CD4-positive, alpha-beta T cell treated with Interleukin-21 for 1 hour (primary cell): ENCODE data around the gene ATMIN.

Experiments
- DNase-seq: peaks from one replicate; pipeline ENCODE4 v3.0.0-alpha.2; 2020

Gene ATMIN

DNA sequence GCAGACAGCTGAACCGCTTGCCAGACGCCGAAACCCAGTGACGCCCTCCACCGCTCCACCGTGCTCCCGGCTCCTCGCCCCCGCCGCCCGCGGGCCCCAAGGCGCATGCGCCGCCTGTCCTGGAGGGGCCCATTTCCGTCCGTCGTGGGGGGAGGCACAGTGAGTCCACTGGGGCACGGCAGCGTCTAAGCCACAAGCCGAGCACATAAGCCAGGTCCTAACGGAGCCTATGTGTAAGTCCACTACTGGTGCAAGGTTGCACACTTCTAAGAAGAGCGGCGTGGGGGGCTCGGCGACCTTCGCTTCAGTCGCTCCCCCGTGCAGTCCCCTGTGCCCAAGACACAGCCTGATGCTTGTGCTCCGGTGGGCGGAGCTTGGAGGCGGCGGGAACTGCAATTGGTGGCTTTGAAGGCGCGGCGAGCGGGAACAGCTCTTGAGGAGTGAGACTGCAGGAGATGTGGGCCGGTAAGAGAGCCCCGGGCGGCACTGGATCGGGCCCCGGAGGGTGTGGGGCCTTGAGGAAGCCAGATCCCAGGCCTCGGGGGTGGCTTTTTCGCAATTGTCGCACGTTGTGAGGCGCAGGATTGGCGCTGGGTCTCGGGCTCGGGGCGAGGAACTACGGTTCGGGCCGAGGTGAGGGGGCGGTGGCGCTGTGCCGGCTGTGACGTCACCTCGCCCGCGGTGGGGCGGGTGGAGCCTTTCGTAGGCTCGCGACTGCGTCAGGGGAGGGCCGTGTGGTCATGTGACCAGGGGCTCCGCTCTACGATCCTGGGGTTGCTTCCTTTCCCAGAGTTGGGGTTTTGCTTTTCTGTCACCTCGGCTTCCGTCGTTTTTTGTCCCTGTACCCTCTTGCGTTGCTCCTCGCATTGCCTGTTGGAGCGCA is 28.6 kb upstream of the ATMIN start, which contains the start of the genes CENPN and CMC2:
TSS of gene CENPN (plus strand) at position 402 of the 883 bp plus-strand sequence. CDS start 4,726 bp downstream, outside the sequence.
TSS of gene CMC2 (minus strand) at position 73 of the 883 bp plus-strand sequence. CDS start 9,491 bp downstream, outside the sequence.
- DNase-seq, result peak; percentile 98

DNA sequence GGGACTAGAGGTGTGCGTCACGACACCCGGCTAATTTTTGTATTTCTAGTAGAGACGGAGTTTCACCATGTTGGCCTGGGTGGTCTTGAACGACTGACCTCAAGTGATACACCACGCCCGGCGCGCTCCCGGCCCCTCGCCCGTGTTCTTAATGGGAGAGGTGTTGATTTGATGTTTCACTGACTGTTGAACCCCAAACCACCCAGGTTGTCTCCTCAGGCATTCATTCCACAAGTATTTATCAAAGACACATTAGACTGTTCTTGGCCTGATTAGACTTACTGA is 27.2 kb upstream of the ATMIN start:
- DNase-seq, result no peak

DNA sequence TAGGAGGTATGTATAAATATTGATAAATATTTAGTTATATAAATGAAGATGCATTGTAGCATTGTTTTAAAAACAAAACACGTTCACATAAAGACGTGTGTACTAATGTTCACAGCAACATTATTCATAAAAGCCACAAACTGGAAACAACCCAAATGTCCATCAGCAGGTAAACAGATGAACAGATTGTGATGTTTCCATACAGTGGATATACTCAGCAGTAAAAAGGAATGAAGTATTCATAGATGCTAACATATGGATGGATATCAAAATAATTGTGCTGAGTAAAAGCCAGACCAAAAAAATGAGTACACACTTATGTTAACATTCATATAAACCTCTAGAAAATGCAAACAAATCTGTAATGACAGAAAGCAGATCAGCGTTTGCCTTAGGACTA is 22.7 kb upstream of the ATMIN start:
- no peak for DNase-seq

DNA sequence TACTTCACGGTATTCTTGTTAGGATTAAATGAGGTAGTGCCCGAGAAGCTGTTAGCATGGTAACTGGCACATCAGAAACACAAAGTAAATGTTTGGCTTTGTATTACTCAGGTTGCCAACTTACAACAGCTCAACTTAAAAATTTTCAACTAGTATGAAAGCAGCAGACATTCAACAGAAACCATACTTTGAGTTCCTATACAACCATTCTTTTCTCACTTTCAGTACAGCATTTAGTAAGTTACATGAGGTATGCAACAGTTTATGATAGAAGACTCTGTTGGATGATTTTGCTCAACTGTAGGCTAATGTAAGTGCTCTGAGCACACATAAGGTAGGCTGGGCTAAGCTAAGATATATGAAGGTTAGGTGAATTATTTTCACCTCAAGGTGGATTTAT is 21.0 kb upstream of the ATMIN start:
- DNase-seq, result no peak

DNA sequence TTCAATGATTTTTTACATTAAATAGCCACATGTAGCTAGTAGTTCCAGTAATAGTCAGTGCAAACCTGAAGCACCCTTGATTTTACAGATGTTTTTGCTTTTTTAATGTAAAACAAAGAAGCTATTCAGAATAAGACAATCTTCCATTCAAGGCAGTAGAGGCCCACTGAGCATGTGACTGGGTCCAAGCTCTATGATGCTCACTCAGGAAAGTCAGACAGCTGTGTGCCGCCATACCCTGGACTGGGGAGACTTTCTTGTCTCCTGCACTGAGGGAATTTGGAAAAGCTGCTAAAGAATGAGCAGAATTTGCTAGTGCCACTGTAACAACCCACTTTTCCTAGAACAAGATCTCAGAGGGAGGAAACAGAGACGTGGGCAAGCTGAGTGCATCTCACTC is 17.1 kb upstream of the ATMIN start:
- DNase-seq, result no peak

DNA sequence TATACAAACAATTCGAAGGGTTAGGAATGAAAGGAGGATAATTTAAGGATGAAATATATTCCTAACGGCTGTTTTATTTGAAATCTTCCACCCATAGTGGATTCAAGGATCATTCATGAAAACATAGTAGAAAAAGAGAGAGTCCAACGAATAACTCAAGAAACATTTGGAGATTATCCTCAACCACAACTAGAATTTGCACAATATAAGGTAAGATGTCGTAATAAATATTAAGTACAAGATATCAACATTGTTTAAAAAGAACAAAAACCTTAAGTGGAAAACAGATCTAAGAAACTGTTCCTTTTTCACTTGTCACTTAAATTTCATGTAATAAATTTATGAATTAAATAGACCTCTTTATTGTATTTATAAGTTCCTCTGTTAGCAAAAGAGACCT is 9.2 kb upstream of the ATMIN start:
- DNase-seq, result no peak

DNA sequence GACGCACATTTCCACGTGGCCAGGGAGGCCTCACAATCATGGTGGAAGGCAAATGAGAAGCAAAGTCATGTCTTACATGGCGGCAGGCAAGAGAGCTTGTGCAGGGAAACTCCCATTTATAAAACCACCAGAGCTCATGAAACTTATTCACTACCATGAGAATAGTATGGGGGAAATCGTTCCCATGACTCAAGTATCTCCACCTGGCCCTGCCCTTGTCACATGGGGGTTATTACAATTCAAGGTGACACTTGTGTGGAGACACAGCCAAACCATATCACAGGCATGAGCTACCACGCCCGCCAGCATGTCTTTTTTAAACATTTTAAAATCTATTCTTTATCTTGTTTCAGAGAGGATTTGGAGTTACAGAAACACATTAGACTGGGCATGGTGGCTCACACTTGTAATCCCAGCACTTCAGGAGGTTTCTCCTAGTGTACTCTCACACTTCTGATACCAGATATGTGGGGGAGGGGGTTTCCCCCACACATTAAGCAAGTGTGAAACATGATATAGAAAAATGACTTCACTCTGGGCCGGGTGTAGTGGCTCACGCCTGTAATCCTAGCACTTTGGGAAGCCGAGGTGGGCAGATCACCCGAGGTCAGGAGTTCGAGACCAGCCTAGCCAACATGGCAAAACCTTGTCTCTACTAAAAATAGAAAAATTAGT is 5.6 kb upstream of the ATMIN start:
- no peak for DNase-seq

DNA sequence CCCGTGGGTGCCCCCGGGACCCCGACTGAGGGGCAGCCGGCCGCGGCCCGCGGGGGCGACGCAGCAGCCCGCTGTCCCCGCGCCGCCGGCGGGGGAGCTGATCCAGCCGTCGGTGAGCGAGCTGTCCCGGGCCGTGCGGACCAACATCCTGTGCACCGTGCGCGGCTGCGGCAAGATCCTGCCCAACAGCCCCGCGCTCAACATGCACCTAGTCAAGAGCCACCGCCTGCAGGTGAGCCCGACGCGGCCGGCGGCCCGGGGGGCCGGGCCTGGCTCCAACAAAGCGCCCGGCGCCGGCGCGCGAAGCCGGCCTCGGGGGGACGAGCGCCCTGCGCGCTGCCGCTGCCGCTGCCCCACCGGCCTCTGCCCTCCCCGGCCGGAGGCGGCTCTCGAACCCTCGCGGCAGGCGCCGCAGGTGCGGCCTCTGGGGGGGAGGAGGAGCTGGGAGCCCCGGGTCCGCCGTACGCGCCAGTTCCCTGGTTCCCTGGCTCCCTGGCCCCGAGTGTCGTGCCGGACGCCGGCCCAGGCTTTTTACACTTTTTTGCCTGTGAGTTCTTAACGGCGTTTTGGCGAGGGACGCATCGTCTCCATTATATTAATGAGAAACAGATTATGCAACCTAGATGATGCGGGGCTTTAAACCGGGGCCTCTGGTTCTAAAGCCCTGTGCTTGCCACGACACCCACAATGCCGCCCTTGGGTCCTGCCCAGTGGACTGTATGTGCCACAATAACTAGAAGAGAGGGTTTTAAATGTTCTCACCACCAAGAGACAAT is 521 bp downstream of the ATMIN start:
- peak; percentile 63 for DNase-seq

DNA sequence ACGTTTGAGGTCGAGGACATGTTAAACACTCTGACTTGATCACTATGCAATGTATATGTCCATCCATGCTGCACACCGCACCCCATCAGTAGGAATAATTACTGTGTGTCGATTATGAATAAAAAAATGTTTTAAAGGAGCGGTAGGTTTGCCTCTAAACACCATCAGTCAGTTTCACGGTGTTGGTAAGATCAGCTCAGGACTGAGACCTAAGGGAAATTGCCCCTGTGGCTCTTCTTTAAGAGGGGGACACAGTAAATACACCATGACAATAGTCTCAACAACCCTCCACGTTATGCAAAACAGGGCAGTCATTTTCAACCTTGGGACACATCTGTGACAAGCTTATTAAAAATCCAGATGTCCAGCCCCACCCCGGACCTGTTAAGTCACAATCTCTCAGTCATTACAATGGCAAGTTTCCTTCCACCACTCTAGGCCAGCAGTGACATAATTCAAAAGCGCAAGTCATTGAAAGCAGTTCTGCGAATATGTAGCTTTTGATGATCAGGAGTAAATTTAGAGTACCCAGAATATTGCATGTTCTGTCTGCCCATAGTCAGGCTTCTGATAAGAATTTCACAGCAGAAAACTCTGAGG is 1.2 kb downstream of the ATMIN start:
- no peak for DNase-seq

DNA sequence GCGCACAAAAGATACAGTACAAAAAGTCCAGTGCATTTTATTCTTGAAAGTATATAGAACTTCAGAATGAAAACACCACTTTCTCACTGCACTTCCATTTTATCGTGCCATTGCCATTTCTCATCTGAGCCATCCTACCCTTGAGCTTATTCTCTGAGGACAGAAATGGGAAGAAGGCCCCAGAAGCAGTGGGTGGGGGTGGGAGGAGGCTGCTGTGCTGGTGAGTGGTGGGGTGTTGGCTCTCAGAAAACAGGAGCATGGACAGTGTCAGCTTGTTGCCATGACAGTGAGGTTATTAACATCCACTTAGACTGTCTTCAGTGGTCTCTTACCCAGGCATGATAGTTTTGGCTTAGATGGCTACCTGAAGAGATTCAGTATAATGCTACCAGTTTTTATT is 4.5 kb downstream of the ATMIN start:
- no peak for DNase-seq

DNA sequence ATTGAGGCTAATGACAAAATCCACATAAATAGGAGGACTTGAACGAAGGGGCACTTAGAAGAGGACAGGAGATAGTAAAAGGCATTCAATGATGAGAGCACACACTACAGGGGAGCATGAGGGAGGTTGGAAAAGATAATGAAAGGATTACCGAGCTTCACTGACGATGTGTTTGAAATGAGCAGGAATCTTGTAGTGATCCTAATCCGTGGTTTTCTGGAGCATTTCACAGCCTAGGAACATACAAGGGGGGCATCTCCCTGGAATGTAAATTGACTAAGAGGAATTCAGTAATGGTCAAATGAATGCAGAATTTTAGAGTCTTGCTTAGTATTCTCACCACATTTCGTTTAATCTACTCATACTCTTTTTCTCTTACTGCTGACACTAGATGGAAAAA is 5.2 kb downstream of the ATMIN start:
- DNase-seq, result no peak

DNA sequence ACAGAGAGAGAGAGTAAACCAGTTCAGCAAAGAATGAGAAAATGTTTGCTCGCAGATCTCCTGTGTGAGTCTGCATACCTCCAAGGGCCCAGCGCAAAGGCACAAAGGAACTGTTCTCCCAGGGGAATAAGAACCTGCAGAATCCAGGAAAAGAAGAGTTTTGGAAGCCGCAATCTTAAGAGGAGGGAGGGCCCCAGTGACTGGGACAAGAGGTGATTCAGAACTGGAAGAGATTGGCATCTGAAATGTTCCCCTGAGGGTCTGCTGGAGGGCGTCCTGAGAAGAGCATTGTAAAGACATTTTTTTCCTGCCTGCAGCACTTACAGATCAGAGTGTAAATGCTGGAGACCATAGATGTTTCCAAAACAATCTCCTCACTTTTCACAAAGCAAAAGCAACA is 6.1 kb downstream of the ATMIN start:
- no peak for DNase-seq

DNA sequence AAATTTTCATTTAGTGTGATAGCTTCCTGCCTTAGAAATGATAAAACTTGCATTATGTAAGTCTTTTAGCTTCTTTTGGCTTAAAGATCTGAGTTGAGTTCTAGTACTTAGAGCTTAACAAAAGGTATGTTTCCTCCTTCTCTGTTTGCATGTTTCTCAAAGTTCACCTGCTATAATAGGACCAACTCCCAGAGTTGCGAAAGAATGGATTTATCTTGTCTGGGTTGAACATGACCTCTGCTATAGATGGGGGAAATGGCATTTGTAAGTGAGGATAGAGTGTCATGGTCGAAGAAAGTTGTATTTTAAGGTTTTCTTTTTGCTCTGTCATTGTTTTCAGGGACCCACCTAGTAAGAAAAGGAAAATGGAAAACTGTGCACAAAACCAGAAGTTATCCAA is 7.2 kb downstream of the ATMIN start:
- no peak for DNase-seq

DNA sequence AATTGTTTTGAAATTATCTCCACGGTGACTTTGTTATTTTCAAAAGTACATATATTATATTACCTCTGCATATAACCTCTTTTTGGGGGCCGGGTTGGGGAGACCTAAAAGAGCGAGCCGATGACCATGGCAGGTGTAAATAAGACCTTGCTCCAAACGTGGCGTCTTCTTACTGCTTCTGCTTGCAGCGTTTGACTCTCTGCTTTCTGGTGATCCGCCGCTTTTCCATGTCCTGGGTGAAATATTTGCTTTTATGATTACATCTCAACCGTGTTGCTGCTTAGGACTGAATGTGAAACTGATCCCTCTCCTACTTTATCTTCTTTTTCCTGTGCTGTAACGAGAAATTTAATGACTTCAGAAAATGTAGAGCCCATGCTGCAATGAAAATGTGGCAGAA is 18.1 kb downstream of the ATMIN start:
- DNase-seq, result no peak

DNA sequence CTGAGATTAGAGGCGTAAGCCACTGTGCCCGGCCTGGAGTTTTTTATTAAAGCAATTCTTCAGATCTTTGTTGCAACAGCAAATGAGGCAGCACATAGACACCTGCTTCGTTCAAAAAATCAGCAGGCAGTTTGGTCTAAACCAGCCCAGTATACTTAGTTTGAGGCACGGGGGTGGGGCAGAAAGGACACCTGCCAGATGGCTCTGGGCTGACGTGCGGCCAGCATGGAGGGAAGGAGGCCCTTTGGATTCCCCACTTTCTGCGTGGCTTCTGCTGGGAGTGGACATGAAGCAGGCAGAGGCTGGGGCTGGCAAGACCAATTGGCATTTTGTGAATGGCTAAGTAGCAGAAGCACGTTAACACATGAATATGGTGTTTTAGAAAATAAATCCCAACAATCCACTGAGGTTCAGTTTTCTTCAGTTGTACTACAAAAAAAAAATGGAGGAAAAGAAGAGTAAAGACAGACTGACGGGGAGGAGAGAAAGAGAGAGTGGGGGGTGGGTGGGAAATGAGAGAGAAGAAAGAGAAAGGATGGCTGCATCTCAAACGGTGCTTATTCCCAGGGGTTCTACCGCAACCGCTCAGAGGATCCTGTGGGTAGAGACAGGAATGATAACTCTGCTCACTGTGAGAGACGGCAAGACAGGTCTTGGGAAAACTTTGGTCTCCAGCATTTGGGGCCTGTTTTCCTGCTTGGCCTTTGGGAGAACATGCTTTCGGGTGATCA is 25.1 kb downstream of the ATMIN start:
- no peak for DNase-seq

DNA sequence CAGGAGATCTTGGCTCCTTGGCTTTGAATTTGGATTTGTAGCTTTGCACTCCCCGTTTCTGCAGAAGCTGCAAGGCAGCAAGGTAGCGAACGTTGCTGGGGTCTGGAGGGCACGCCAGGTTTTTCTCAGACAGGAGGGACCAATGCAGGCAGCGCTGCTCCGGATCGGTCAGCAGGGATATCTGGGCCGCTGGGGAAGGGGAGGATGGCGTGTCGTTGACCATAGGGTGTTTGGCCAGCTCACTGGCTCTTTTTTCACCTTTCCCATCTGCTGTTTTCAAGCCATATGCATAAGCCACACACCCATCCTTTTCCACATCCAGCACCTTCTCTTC is 25.6 kb downstream of the ATMIN start:
- DNase-seq, result no peak

DNA sequence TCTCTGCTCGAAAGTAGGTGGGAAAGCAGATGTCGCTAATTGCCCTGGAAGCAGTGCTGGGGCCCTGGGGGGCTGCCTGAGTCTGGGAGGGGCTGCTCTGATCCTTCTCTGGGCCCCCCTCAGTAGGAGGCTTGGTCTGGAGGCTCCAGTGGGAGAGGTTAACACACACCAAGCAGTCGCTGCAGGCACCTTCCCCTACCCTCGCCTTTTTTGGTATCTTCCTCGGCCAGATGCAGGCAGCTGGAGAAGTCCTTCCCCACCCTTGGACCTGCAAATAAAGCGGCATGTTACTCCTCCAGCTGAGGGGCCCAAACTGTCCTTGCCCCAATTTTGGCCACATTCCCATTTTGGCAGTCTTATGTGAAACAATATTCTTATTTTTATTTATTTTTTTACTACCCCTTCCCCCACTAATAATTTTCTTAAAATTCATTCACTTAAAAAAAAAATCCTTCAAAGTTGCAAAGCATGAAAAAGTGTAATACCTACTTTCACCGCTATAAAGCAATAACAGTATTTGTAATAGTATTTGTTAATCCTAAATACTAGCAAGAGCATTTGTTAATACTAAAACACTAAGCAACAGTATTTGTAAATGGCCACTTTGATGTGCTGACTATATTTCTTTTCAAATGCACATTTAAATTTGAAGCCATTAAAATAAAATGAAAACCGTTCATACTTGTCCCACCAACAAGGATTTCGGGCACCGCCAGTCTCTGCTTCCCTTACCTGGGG is 26.4 kb downstream of the ATMIN start:
- DNase-seq, result no peak

DNA sequence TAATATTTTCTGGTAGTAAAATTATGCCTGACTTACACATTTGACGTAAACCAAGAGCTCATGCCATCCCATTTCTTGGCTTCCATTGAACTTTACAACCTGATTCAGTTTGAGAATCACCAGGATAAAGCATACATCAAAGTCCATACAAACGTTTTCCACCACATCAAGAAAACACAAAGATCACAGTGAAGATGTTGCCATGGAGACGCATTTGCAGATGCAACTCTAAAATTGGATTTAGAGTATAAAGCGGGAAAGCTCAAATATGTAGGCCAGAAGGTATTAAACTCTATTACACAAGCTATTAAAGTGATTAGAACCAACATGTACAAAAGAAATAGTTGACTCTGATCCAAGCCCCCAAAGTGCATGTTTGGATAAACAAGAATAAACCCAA is 31.0 kb downstream of the ATMIN start:
- no peak for DNase-seq

DNA sequence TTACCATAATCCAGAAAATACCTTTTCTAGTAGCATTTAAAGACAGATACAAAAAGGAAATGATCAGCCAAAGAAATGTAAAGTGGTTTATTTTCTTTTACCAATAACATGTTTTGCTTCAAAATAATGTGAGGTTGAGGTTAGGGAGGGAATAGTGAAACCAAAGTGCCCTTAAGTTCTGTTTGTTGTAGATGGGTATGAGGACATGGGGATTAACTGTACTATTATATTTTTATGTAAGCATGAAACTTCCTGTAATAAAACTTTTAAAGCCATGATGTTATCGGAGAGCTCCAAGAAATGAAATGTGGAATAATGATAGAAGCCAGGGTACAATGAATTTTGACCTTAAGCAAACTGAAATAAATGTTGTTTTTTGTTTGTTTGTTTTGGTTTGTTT is 31.5 kb downstream of the ATMIN start:
- DNase-seq, result no peak

DNA sequence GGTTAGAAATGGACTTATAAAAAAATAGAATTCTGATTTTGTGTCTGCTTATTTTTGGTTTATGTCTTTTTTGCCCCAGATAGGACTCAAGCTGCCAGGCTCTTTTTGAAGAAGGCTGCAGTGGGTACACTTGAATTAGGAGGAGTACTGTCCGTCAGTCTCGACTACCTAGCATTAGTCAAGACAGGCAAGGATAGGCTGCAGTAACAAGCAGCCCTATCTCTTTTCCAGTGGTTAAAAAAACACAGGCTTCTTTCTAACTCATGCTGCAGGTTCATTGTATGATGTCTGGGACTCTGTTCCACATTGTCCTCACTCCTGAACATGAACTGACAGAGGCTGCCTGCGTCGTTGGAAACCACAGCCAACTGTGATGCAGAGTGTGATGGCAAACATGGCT is 33.4 kb downstream of the ATMIN start:
- DNase-seq, result no peak

DNA sequence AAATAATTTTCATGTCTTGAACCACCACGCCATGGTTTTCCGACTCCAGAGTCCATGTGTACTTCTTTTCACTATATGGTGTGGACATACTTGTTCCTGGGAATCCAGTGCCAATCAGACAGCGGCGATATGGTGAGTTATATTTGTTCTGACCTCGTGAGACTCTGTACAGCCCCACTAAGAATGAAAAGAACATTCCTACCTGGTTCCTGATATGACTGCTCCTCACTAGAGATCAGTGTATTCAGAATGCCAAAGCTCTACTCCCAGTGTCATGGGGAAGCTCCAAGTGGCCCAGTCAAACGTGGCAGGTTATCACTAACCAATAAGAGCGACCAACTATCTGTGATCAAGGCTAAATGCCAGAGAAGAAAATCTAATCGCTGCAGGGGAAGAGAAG is 35.3 kb downstream of the ATMIN start:
- no peak for DNase-seq

DNA sequence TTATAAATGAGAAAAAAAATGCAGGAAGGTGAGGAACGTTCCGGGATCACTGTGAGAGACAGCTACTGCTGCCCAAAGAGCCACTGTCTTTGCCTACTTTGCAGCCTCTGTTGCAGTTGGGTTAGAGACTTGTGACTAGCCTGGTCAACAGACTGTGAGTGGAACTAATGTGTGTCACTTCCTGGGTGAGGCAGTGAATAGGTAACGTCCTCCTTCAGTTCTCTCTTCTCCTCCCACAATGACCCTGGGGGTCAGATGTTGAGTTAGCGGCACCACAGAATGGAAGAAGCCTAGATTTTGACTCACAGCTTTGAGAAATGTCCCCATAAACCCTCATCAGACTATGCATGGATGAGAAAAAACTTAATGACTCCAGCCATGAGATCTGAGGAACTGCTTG is 36.2 kb downstream of the ATMIN start:
- DNase-seq, result no peak
